GM12892 (cell line): ENCODE data around the gene CA6.

Source experiments
- POLR2A ChIP-seq: IDR thresholded peaks from 2 replicates; pipeline ENCODE4 v1.6.1; 2011; ENCODE audit warnings: low read depth, low read length, control low read depth
- POLR2AphosphoS5 ChIP-seq: IDR thresholded peaks from 2 replicates; pipeline ENCODE4 v1.6.1; 2011; ENCODE audit warnings: low read depth, low read length, control low read depth

DNA sequence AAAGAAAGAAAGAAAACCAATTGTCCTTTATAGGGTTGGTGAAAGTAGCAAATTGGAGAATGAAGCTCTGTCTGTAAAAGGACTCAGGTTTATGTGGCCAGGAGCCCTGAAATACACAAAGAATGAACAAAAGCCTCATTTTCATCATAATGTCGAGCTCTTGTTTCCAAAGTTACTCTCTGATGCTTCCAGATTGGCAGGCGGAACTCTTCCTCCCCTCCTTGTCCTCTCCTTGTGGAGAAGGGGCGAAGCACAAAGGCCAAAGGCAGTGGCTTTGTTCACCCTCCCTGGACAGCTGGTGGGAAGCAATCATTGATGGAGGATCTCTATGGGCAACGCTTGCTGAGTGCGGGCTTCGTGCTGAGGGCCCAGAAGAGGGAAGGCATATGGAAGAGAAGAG is 5.6 kb downstream of the CA6 start:
- TF ChIP-seq POLR2AphosphoS5: no peak
- TF ChIP-seq POLR2A: no peak
